ENCODE measurements around the gene CHCHD3.
"Not testable (repeated sequence)": the region's sequence is repeated elsewhere in the genome, so short reads cannot be mapped to it uniquely, and the experiment has no call there.

Gene CHCHD3

GRCh38 chr7:133048589-133048988 is 33.3 kb downstream of the CHCHD3 start:
- no peak overlapping the region for H3K4me3 ChIP-seq (ENCODE audit: low read depth, low read length)

GRCh38 chr7:133047321-133047720 is 34.6 kb downstream of the CHCHD3 start:
- no peak overlapping the region for H3K4me3 ChIP-seq (ENCODE audit: low read depth, low read length)

GRCh38 chr7:133044722-133045473 is 37.0 kb downstream of the CHCHD3 start:
- no peak overlapping the region for H3K4me3 ChIP-seq (ENCODE audit: low read depth, low read length)

- H3K4me3 ChIP-seq (ENCODE audit: low read depth, low read length): no peak overlapping the region
Measured at GRCh38 chr7:133040674-133041073, 41.2 kb downstream of the CHCHD3 start.

- H3K4me3 ChIP-seq (ENCODE audit: low read depth, low read length): no peak overlapping the region
Measured at GRCh38 chr7:133040178-133040577, 41.7 kb downstream of the CHCHD3 start.

GRCh38 chr7:133039614-133040013 is 42.3 kb downstream of the CHCHD3 start:
- H3K4me3 ChIP-seq (ENCODE audit: low read depth, low read length): no peak overlapping the region

GRCh38 chr7:133036289-133036688 is 45.6 kb downstream of the CHCHD3 start:
- no peak overlapping the region for H3K4me3 ChIP-seq (ENCODE audit: low read depth, low read length)

- not testable (repeated sequence) for H3K4me3 ChIP-seq (ENCODE audit: low read depth, low read length)
Measured at GRCh38 chr7:133035240-133035639, 46.6 kb downstream of the CHCHD3 start.

GRCh38 chr7:133030346-133030745 is 51.5 kb downstream of the CHCHD3 start:
- H3K4me3 ChIP-seq (ENCODE audit: low read depth, low read length): no peak overlapping the region

- H3K4me3 ChIP-seq (ENCODE audit: low read depth, low read length): no peak overlapping the region
Measured at GRCh38 chr7:133029463-133029862, 52.4 kb downstream of the CHCHD3 start.

- H3K4me3 ChIP-seq (ENCODE audit: low read depth, low read length): no peak overlapping the region
Measured at GRCh38 chr7:133027397-133027796, 54.5 kb downstream of the CHCHD3 start.

- no peak overlapping the region for H3K4me3 ChIP-seq (ENCODE audit: low read depth, low read length)
Measured at GRCh38 chr7:133026210-133026859, 55.6 kb downstream of the CHCHD3 start.

- no peak overlapping the region for H3K4me3 ChIP-seq (ENCODE audit: low read depth, low read length)
Measured at GRCh38 chr7:133025056-133025455, 56.8 kb downstream of the CHCHD3 start.

- no peak overlapping the region for H3K4me3 ChIP-seq (ENCODE audit: low read depth, low read length)
Measured at GRCh38 chr7:133024596-133024995, 57.3 kb downstream of the CHCHD3 start.

GRCh38 chr7:133023370-133024071 is 58.4 kb downstream of the CHCHD3 start:
- no peak overlapping the region for H3K4me3 ChIP-seq (ENCODE audit: low read depth, low read length)

GRCh38 chr7:133022661-133023060 is 59.2 kb downstream of the CHCHD3 start:
- no peak overlapping the region for H3K4me3 ChIP-seq (ENCODE audit: low read depth, low read length)

GRCh38 chr7:133021196-133021595 is 60.7 kb downstream of the CHCHD3 start:
- no peak overlapping the region for H3K4me3 ChIP-seq (ENCODE audit: low read depth, low read length)

- H3K4me3 ChIP-seq (ENCODE audit: low read depth, low read length): no peak overlapping the region
Measured at GRCh38 chr7:133020496-133020895, 61.4 kb downstream of the CHCHD3 start.

- H3K4me3 ChIP-seq (ENCODE audit: low read depth, low read length): no peak overlapping the region
Measured at GRCh38 chr7:133019590-133019989, 62.3 kb downstream of the CHCHD3 start.

- H3K4me3 ChIP-seq (ENCODE audit: low read depth, low read length): no peak overlapping the region
Measured at GRCh38 chr7:133016604-133017003, 65.3 kb downstream of the CHCHD3 start.

GRCh38 chr7:133015888-133016287 is 66.0 kb downstream of the CHCHD3 start:
- no peak overlapping the region for H3K4me3 ChIP-seq (ENCODE audit: low read depth, low read length)

- no peak overlapping the region for H3K4me3 ChIP-seq (ENCODE audit: low read depth, low read length)
Measured at GRCh38 chr7:133011746-133012145, 70.1 kb downstream of the CHCHD3 start.

All from iPS-11a (cell line).